ENCODE data around the gene SRRM1. TPM values are rescaled to one million over a fixed set of nuclear protein-coding genes. Genes with fewer than 3 reads are reported as not detected.

SRRM1 gene
- total RNA-seq, 1 experiment from 2014 or later = 128 TPM

DNA sequence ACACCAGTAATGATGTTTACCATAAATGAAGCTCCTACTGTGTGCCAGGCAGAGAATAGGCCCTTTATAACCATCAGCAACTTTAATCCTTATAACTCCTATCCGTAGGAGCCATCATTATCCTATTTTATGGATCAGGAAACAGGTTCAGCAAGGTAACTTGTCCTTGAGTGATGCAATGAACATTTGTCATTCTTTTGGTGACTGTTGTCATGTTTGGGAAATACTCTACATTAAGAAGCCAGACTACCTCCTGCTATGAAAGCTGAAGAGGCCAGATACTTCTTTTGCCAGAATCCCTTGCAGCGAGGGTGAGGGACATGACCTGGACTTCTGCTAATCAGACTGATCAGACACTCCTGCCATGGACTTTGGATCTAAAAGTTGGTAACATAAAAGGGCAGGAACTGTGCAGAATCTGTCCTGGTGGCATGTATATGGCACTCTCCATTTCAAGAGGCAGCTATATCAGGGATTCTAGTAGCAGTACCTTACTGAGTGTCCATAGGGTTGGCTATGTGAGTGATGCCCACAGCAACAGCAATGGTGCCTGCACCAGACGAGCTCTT is 33.1 kb upstream of the SRRM1 start:
- no peak overlapping the region for H3K4me3 Mint-ChIP-seq (ENCODE audit: unreplicated experiment)
- no peaks in the 10 kb centered on the region for H3K36me3 ChIP-seq (ENCODE audit: control insufficient read depth, insufficient read depth, low read length)
- POLR2A ChIA-PET = no interaction called here
- CTCF ChIA-PET = interaction anchor here (1.0 kb wide), 1 partner anchor 23 kb away, joined by 3 read pairs; no protein-coding TSS in a partner anchor
- DNase-seq = no peak
- H3K9me3 Mint-ChIP-seq (ENCODE audit: unreplicated experiment) = no peaks in the 10 kb centered on the region
- BruUV-seq (replicated peaks) = no TSS peak
- TF ChIP-seq CTCF (IDR thresholded peaks at IDR 0.05; ENCODE audit: insufficient read depth in 1 of 2, low read depth in 1 of 2, low read length in 1 of 2, severe bottlenecking in 1 of 2, unreplicated experiment in 1 of 2) = no peak
- no peak overlapping the region for H3K27ac Mint-ChIP-seq (ENCODE audit: unreplicated experiment)
- no peaks in the 10 kb centered on the region for H3K4me1 Mint-ChIP-seq (ENCODE audit: low read depth, unreplicated experiment)
- no peaks in the 10 kb centered on the region for H3K36me3 Mint-ChIP-seq (ENCODE audit: insufficient read depth, unreplicated experiment)
- no peaks in the 10 kb centered on the region for H3K27me3 Mint-ChIP-seq (ENCODE audit: insufficient read depth, unreplicated experiment)
- no peaks in the 10 kb centered on the region for H3K27me3 ChIP-seq (replicated peaks; ENCODE audit: control insufficient read depth, insufficient read depth, low read length)
- H3K9me3 ChIP-seq = no peaks in the 10 kb centered on the region
- H3K4me1 ChIP-seq = no peaks in the 10 kb centered on the region
- intact Hi-C loops (cut with micrococcal nuclease; ENCODE audit: unreplicated experiment) = no loop called here
- no peak overlapping the region for H3K4me3 ChIP-seq (ENCODE audit: low read depth, low read length)

GRCh38 chr1:24619376-24619775 is 23.7 kb upstream of the SRRM1 start:
- no TSS peak for BruUV-seq (replicated peaks)
- TF ChIP-seq CTCF (IDR thresholded peaks at IDR 0.05; ENCODE audit: insufficient read depth in 1 of 2, low read depth in 1 of 2, low read length in 1 of 2, severe bottlenecking in 1 of 2, unreplicated experiment in 1 of 2) = no peak
- ChIA-PET CTCF (no interaction called here), POLR2A (no interaction called here)
- no peaks in the 10 kb centered on the region for H3K27me3 ChIP-seq (replicated peaks; ENCODE audit: control insufficient read depth, insufficient read depth, low read length)
- DNase-seq = no peak
- no peaks in the 10 kb centered on the region for H3K9me3 ChIP-seq
- Mint-ChIP-seq H3K9me3 (ENCODE audit: unreplicated experiment) (peaks cover 10% of the 10 kb centered on the region), H3K27me3 (ENCODE audit: insufficient read depth, unreplicated experiment) (no peaks in the 10 kb centered on the region), H3K4me1 (ENCODE audit: low read depth, unreplicated experiment) (peaks cover 26% of the 10 kb centered on the region), H3K36me3 (ENCODE audit: insufficient read depth, unreplicated experiment) (no peaks in the 10 kb centered on the region), H3K4me3 (ENCODE audit: unreplicated experiment) (no peak overlapping the region), H3K27ac (ENCODE audit: unreplicated experiment) (no peak overlapping the region)
- H3K4me1 ChIP-seq = peaks cover 8% of the 10 kb centered on the region
- no peaks in the 10 kb centered on the region for H3K36me3 ChIP-seq (ENCODE audit: control insufficient read depth, insufficient read depth, low read length)
- intact Hi-C loops (cut with micrococcal nuclease; ENCODE audit: unreplicated experiment) = no loop called here
- H3K4me3 ChIP-seq (ENCODE audit: low read depth, low read length) = no peak overlapping the region

GRCh38 chr1:24620678-24621077 is 22.4 kb upstream of the SRRM1 start:
- Histone ChIP-seq H3K36me3 (ENCODE audit: control insufficient read depth, insufficient read depth, low read length) (no peaks in the 10 kb centered on the region), H3K27me3 (replicated peaks; ENCODE audit: control insufficient read depth, insufficient read depth, low read length) (no peaks in the 10 kb centered on the region), H3K4me1 (peaks cover 8% of the 10 kb centered on the region), H3K9me3 (no peaks in the 10 kb centered on the region), H3K4me3 (ENCODE audit: low read depth, low read length) (no peak overlapping the region)
- intact Hi-C loops (cut with micrococcal nuclease; ENCODE audit: unreplicated experiment) = no loop called here
- POLR2A ChIA-PET = no interaction called here
- Mint-ChIP-seq H3K36me3 (ENCODE audit: insufficient read depth, unreplicated experiment) (no peaks in the 10 kb centered on the region), H3K4me1 (ENCODE audit: low read depth, unreplicated experiment) (peaks cover 26% of the 10 kb centered on the region), H3K4me3 (ENCODE audit: unreplicated experiment) (no peak overlapping the region), H3K9me3 (ENCODE audit: unreplicated experiment) (peaks cover 10% of the 10 kb centered on the region), H3K27me3 (ENCODE audit: insufficient read depth, unreplicated experiment) (no peaks in the 10 kb centered on the region), H3K27ac (ENCODE audit: unreplicated experiment) (no peak overlapping the region)
- no TSS peak for BruUV-seq (replicated peaks)
- CTCF ChIA-PET = no interaction called here
- no peak for DNase-seq
- TF ChIP-seq CTCF (IDR thresholded peaks at IDR 0.05; ENCODE audit: insufficient read depth in 1 of 2, low read depth in 1 of 2, low read length in 1 of 2, severe bottlenecking in 1 of 2, unreplicated experiment in 1 of 2) = no peak
